ENCODE measurements around the gene RET.

Gene RET

DNA sequence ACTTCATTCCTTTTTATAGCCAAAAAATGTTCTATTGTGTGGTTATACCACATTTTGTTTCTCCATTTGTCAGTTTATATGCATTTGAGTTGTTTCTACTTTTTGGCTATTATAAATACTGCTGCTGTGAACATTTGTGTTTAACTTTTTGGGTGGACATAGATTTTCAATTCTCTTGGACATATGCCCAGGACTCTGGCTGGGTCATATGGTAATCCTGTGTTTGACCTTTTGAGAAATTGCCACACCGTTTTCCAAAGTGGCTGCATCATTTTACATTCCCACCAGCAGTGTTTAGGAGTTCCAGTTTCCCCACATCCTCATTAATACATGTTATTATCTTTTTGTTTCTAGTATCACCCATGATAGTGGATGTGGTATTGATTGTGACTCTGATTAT lies 100.7 kb downstream of the RET start:
- DNase-seq, result no peak
